Astrocyte (in vitro differentiated cells and primary cell): Measurements from ENCODE around the gene TLE2.
"Not testable (repeated sequence)": the region's sequence is repeated elsewhere in the genome, so short reads cannot be mapped to it uniquely, and the experiment has no call there.

Experiments used
- EZH2 ChIP-seq: IDR thresholded peaks from 2 replicates; pipeline ENCODE4 v1.6.1; 2012; ENCODE audit warnings: mild to moderate bottlenecking, low read length, inconsistent platforms; ENCODE audit not compliant: insufficient read depth
- TF ChIP-seq, protein P1 (sequence below): IDR thresholded peaks from 2 replicates; pipeline ENCODE4 v1.5.1; 2011; ENCODE audit warnings: low read depth, mild to moderate bottlenecking, inconsistent platforms, low read length, moderate library complexity; ENCODE audit not compliant: insufficient read depth

DNA sequence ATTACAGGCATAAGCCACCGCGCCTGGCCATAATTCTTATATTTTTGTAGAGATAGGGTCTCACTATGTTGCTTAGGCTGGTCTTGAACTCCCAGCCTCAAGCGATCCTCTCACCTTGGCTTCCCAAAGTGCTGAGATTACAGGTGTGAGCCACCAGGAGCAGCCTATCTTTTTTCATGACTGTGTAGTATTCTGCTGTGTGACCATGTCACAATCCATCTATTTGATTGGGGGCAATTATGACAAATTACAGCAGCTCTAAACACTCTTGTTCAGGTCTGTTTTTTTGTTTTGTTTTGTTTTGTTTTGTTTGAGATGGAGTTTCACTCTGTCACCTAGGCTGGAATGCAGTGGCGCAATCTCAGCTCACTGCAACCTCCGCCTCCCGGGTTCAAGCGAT is 20.9 kb upstream of the TLE2 start:
- TF ChIP-seq, protein P1, sequence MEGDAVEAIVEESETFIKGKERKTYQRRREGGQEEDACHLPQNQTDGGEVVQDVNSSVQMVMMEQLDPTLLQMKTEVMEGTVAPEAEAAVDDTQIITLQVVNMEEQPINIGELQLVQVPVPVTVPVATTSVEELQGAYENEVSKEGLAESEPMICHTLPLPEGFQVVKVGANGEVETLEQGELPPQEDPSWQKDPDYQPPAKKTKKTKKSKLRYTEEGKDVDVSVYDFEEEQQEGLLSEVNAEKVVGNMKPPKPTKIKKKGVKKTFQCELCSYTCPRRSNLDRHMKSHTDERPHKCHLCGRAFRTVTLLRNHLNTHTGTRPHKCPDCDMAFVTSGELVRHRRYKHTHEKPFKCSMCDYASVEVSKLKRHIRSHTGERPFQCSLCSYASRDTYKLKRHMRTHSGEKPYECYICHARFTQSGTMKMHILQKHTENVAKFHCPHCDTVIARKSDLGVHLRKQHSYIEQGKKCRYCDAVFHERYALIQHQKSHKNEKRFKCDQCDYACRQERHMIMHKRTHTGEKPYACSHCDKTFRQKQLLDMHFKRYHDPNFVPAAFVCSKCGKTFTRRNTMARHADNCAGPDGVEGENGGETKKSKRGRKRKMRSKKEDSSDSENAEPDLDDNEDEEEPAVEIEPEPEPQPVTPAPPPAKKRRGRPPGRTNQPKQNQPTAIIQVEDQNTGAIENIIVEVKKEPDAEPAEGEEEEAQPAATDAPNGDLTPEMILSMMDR: not testable (repeated sequence)
- TF ChIP-seq EZH2: not testable (repeated sequence)
